SIG-M5 treated with dmso at 0.1 percent for 504 hours (cell line): ENCODE data around the gene XPC.

ENCODE experiments used
- DNase-seq: peaks from one replicate; lab custom pipeline; 2025; ENCODE audit not compliant: unreplicated experiment; lab: John Stamatoyannopoulos, UW

Gene XPC

DNA sequence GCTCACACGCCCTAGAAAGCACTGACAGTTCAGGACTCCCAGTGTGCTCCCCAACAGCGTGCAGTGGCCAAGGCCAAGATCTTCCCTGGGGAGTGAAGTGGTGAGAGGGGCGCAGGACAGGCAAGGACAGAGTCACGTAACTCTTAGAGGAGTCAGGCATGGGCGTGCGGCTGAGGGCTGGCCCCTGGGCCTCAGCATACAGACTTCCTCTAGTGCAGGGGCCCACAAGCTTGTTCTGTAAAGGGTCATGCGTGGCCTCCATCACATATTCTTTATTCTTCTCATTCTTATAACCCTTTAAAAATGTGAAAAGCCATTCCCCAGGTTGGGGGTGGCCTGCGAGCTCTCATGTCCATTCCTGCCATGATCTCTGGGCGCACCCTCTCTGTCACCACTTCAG lies 28.3 kb downstream of the XPC start:
- DNase-seq, result no peak

GRCh38 chr3:14148041-14148985 lies 30.1 kb downstream of the XPC start:
- no peak for DNase-seq

DNA sequence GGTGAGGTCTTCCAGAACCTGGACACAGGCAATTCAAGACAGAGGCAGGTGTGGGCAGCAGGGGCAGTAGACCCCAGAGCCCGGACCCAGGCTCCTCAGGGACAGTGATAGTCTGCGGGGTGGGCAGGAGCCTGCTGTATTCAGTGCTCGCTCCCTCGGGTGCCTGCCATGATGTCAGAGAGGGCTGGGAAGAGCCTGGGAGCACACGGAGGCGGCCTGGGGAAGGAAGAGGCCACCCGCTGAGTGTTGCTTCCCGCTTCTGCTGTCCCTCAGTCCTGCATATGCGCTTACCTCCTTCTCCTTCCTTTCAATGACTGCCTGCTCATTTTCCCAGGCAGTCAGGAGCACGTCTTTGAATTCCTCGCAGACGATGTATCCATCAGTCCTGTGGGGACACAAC lies 30.8 kb downstream of the XPC start:
- no peak for DNase-seq

DNA sequence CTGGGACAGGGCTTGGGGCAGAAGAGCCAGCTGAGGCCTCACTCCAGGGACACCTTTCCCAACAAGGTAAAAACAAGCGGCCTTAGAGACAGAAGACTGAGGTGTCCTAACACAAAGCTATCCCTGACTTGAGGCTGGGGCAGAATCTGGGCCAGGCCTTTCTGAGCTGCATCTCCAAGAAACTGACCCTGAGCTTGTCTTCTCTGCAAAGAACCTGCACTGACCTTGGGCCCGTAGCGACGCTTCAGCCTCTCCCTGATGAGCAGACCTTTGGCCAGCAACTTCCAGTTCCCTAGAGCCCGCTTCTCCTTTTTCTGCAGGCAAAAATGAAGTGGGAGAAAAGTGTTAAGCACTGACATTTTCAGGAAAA lies 31.4 kb downstream of the XPC start:
- DNase-seq, result no peak

- DNase-seq, result no peak
These were observed 31.9 kb downstream of the XPC start for GRCh38 chr3:14146381-14147065.

GRCh38 chr3:14145670-14146380 lies 32.6 kb downstream of the XPC start:
- DNase-seq, result no peak

GRCh38 chr3:14145236-14145635 lies 33.2 kb downstream of the XPC start:
- DNase-seq, result no peak

GRCh38 chr3:14144423-14145075 lies 33.9 kb downstream of the XPC start:
- peak; percentile 98 for DNase-seq

GRCh38 chr3:14143271-14144225 lies 34.9 kb downstream of the XPC start:
- DNase-seq, result peak; percentile 27

- no peak for DNase-seq
These were observed 35.7 kb downstream of the XPC start for GRCh38 chr3:14142567-14143270.

GRCh38 chr3:14141602-14142341 lies 36.6 kb downstream of the XPC start:
- DNase-seq, result no peak

- DNase-seq, result no peak
These were observed 37.3 kb downstream of the XPC start for GRCh38 chr3:14141144-14141543.

- no peak for DNase-seq
These were observed 37.7 kb downstream of the XPC start for GRCh38 chr3:14140668-14141067.

DNA sequence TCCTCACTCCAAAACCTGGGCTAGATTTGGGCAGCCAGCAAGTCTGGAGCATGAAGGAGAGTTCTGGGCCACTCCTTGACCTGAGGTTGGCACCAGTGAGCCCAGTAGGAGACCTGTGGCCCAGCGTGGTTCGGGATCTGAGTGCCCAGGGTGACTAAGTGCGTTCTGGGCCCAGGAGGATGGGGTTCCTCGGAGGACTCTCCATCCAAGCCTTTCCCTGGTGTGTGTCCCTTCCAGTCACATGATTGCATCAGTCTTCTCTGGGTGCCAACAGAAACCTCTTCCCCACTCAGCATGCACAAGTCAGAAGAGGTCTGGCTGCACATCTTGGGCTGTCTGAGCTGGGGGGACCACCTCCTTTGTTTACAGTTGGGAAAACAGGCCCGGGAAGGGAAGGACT lies 38.6 kb downstream of the XPC start:
- DNase-seq, result no peak

- DNase-seq, result no peak
These were observed 39.3 kb downstream of the XPC start for GRCh38 chr3:14138878-14139655.

DNA sequence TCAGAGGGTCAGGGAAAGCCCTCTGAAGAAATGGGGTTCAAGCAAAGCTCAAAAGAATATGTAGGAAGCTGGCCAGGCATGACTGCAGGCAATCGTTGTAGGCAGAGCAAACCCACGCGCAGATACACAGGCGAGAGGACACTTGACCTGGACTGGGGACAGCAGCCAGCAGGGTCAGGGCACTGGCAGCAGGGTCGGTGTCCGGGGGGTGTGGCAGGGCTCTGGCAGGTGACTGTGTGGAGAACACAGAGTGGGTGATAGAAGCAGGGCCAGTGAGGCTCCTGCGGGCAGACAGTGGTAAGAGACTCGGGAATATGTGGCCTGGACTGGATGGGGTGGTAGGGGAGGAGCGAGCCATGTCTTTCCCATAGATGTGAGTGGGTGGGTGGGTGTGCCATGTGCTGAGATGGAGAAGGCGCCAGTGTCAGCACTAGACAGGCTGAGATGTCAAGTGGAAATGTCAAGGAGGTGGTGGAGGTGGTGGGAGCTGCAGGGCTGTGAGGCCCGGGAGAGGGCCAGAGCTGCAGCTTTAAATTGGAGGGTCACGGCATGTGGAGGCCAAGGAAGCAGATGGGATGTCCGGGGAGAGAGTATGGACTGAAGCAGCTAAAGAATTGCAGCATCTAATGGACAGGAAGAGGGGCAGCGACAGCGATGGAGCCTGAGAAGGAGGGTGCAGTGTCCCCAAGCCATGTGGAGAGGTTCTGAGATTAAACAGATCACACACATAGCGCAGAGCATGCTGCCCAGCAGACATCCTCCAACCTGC lies 40.1 kb downstream of the XPC start:
- DNase-seq, result no peak

GRCh38 chr3:14137445-14137844 lies 41.0 kb downstream of the XPC start:
- no peak for DNase-seq
